LNCaP clone FGC (cell line): ENCODE results near the gene CLEC3B.

Experiments used
- DNase-seq: peaks from one replicate; pipeline ENCODE4 v3.0.0-alpha.2; 2011; ENCODE audit warnings: low read depth
- H3K4me3 ChIP-seq: 2 replicates; pipeline ENCODE4 v1.5.1; 2011; ENCODE audit warnings: mild to moderate bottlenecking, low read depth, low read length, control low read depth
- TF ChIP-seq, protein P1 (sequence below): IDR thresholded peaks from 2 replicates; pipeline ENCODE4 v1.5.1; 2012; ENCODE audit warnings: mild to moderate bottlenecking; ENCODE audit not compliant: control insufficient read depth, insufficient read depth; ENCODE audit errors: extremely low read depth

The CLEC3B gene

DNA sequence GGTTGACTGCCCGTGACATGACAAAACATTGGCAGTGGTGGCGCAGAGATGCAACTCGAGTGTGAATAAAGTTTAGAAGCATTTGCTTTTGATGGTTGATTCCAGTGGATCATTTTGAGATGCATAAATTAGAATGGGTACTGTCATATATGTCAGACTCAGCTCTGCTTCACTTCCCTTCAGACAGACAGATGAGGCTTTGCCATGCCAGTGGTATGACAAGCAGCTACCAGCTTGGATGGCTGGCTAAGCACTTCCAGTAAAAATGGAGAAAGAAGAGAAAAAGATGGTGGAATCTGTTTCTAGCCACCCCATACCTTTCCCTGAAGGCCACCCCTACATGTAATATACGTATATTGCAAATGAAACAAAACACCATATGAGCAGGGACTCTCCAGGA lies 13.5 kb upstream of the CLEC3B start:
- TF ChIP-seq, protein P1, sequence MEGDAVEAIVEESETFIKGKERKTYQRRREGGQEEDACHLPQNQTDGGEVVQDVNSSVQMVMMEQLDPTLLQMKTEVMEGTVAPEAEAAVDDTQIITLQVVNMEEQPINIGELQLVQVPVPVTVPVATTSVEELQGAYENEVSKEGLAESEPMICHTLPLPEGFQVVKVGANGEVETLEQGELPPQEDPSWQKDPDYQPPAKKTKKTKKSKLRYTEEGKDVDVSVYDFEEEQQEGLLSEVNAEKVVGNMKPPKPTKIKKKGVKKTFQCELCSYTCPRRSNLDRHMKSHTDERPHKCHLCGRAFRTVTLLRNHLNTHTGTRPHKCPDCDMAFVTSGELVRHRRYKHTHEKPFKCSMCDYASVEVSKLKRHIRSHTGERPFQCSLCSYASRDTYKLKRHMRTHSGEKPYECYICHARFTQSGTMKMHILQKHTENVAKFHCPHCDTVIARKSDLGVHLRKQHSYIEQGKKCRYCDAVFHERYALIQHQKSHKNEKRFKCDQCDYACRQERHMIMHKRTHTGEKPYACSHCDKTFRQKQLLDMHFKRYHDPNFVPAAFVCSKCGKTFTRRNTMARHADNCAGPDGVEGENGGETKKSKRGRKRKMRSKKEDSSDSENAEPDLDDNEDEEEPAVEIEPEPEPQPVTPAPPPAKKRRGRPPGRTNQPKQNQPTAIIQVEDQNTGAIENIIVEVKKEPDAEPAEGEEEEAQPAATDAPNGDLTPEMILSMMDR = no peak
- H3K4me3 ChIP-seq = no peak overlapping the region
- DNase-seq = no peak

DNA sequence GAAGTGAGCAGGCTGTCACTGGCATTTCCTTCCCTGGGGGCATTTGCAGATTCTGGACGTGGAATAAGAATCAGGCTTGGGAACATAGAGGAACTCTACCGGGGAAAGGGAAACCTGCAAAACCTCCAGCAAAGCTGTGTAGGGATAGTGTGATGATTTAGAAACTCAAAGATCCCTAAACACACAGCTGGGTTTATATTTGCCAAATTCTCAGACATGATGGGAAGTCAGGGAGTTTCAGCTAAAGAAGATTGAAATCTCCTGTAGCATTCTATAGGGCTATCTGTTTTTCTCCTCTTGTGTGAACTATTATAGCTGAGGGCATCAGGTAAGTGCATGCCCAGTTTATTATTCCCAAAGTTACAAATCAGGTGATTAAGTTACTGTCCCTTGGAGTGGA lies 9.2 kb upstream of the CLEC3B start:
- H3K4me3 ChIP-seq = no peak overlapping the region
- DNase-seq = no peak
- TF ChIP-seq, protein P1 = no peak

DNA sequence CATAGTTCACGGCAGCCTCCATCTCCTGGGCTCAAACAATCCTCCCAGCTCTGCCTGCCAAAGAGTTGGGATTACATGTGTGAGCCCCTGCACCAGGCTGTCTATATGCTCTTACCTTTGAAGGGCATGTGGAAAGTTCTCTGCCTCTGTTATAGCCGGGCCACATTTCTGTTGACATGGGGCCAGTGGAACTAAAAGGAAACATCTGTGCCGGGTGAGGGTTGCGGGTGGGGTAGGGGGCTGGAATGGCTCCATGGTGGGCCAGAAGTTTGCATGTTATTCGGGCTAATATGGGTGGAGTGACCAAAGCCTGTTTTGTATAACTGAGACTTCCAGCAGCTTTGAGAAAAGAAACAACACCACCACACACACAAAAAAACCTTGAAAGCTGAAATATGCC lies 8.3 kb upstream of the CLEC3B start:
- TF ChIP-seq, protein P1 = no peak
- no peak overlapping the region for H3K4me3 ChIP-seq
- DNase-seq = no peak

DNA sequence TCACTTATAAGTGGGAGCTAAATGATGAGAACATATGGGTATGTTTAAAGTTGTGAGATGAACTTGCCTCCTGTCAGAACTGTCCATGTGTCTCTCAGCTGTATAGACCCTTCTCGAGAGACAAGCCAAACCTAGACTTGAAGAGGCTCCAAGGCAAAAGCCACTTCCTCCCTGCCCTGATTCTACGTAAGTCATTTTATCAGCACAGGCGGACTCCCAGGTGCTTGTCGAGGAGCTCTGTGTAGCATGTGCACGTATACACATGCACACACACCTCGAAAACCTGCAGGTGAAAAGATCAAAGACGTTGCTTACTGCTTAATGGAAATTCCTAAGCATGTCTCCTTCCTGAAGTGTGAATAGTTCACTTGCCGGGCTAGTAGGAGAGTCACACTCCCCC lies 5.6 kb upstream of the CLEC3B start:
- DNase-seq = no peak
- no peak overlapping the region for H3K4me3 ChIP-seq
- TF ChIP-seq, protein P1 = no peak

DNA sequence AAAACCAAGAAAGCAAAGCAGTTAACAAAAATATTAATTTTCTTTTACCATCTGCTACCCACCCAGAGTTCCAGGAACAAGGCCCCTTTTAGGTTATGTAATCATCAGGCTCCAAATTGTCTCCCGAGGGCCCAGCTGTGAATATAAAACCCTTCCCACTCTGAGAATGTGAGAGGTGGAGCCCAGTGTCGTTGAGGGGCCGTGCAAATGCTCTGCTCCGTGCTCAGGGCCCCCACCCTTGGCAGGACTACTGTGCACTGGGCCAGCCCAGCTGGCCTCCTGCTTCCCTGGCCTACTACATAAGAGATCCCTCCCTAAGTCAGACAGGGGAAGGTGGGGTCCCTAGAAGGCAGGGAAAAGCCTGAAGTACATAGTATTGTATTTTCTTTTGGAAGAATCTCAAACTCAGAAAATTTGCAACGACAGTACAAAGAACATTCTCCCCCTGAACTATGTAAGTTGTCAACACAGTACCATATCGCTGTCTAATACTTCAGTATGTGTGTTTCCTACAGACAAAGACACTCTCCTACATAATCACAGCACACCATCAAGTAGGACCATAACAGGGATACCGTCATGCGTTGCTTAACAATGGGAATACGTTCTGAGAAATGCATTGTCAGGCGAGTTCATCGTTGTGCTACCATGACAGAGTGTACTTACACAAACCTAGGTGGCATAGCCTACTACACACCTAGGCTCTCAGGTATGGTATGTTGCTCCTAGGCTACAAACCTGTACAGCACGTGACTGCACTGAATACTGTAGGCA lies 4.4 kb upstream of the CLEC3B start:
- TF ChIP-seq, protein P1 = no peak
- no peak for DNase-seq

DNA sequence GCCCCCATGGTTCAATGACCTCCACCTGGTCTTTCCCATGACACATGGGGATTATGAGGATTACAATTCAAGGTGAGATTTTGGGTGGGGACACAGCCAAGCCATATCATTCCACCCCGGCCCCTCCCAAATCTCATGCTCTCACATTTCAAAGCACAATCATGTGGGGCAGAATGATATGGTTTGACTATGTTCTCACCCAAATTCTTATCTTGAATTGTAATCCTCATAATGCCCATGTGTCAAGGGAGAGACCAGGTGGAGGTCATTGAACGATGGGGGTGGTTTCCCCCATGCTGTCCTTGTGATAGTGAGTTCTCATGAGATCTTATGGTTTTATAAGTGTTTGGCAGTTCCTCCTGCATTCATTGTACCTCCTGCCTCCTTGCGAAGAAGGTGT lies 2.4 kb upstream of the CLEC3B start:
- no peak overlapping the region for H3K4me3 ChIP-seq
- TF ChIP-seq, protein P1 = no peak
- no peak for DNase-seq

More for the DNA sequence above, 4.4 kb upstream of the CLEC3B start:
- H3K4me3 ChIP-seq = no peak overlapping the region
